GM18520 (cell line): Measurements from ENCODE around the gene SYNGR1.

Experiments
- ATAC-seq: cut with Tn5 transposase; IDR thresholded peaks from one replicate; pipeline ENCODE4 v1.9.1; 2021; ENCODE audit not compliant: unreplicated experiment

SYNGR1 gene, protein sequence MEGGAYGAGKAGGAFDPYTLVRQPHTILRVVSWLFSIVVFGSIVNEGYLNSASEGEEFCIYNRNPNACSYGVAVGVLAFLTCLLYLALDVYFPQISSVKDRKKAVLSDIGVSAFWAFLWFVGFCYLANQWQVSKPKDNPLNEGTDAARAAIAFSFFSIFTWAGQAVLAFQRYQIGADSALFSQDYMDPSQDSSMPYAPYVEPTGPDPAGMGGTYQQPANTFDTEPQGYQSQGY

DNA sequence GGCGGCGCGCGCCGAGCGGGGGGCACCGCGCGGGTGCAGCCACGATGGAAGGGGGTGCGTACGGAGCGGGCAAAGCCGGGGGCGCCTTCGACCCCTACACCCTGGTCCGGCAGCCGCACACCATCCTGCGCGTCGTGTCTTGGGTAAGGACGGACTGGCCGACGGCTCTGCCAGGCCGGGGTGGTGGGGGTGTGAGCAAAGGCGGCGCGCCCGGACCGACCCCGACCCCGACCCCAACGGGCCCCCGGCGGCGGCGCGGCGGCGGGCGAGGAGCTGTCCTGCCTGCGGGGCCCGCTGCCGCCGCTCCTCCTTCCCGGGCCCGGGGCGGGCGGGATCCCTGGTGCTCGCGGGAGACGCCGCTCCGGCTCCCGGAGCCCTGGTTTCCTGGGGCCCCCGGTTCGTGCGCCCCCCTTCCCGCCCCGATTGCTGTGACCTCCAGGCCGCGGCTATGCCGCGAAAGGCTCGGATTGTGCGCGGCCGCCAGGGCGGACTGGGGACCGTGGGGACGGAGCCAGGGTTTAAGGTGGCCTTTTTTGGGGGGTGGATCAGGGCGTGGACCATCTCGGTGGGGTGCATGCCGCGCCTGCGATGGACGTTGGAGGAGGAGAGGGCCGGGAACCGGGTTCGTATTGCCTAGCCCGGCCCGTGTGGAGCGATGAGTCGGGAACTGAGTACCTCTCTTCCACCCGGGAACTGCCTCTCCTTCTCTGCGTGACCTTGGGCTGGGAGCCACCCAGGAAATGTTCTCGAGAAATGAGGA is at the start of gene SYNGR1:
Gene SYNGR1, plus strand, starts transcription at position 25 of the 760 bp plus-strand sequence. Its CDS starts 20 bp downstream, at position 45.
- ATAC-seq = no peak

DNA sequence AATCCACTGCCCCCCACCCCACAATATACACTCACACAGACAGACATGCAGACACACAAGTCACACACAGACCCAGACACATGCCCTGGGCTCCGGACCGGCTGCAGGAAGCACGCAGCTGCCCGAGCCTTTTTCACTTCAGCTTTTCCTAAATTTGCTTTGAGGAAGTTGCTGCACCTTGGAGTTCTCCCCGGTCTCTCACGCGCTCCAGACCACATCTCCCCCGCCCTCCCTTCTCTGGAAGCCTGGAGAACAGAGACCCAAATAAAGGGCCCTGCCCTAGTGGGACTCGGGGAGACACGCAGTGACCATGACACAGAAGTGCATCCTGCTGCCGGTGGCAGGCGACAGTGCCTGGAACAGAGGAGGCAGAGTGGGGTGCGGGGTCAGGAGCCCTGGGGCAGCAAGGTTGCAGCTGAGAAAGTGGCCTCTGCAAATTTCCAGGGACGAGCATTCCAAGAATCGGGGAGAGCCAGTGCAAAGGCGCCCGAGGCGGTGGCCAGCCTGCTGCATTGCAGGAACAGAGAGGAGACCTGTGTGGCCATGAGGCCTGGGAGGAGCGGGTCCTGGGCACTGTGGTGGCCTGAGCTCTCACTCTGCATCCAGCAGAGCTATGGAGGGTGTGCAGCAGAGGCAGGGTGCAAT is 49.5 kb upstream of the SYNGR1 start:
- ATAC-seq = no peak

DNA sequence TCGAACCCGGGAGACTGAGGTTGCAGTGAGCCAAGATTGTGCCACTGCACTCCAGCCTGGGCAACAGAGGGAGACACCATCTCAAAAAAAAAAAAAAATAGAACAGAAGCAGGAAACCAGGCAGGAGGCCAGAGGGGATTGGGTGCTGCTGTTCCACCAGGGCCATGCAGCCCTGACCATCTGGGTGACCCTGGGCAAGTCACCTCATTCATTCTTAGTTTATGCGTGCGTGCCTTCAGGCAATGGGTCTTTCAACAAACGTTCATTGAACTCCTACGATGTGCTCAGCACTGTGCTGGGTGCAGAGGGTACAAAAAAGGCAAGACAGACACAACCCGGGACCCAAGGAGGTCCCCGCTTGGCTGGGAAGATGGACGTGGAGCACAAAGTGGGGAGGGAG is 48.7 kb upstream of the SYNGR1 start:
- no peak for ATAC-seq

DNA sequence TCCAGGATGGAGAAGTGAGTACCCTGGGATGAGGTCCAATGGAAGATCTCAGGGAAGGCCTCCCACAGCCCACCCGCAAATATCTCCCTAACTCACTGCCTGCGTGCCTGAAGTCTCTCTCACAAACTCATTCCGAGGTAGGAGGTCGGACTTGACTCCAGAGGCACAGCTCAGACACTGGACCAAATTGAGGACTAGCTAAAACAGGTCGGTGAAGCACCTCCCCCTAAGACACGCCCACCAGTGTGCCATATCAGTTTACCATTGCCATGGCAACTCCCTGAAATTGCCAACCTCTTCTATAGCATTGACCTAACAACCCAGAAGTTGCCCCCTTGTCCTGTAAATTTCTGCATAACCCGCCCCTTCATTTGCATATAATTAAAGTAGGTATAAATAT is 47.9 kb upstream of the SYNGR1 start:
- no peak for ATAC-seq

DNA sequence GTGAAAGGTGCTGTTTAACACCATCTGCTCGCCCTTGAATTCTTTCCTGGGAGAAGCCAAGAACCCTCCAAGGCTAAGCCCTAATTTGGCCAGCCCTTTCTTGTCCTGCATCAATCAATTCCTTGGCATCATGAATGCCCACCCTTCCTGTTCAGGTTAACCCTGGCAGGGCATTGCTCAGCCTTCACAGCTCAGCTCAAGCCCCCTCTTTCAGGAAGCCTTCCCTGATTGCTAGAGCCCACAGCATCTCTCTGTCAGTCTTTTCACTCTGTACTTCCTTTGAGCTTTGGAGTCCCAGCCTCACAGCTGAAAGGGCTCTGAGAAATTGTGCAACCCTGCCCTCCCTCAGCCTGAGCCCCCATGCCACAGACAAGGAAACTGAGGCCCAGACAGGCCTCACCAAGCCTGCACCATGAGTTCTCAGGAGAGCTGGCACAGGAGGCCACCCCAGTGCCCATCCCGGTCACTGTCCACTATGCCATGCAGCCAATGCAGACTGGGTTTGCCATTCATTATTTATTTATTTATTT is 47.3 kb upstream of the SYNGR1 start:
- no peak for ATAC-seq

DNA sequence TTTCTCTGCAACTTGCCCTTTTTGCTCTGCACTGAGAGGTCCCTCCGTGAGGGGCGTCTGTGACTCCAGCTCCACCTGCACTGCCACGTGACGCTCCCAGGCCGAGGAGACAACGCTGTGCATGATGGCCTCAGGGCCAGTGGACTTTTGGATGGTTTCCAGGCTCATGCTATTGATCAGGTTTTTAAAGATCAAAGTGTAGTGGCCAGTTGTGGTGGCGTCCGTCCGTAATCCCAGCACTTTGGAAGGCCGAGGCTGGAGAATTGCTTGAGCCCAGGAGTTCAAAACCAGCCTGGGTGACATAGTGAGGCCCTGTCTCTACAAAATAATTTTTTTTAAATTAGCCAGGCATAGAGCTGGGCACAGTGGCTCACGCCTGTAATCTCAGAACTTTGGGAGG is 46.4 kb upstream of the SYNGR1 start:
- no peak for ATAC-seq

DNA sequence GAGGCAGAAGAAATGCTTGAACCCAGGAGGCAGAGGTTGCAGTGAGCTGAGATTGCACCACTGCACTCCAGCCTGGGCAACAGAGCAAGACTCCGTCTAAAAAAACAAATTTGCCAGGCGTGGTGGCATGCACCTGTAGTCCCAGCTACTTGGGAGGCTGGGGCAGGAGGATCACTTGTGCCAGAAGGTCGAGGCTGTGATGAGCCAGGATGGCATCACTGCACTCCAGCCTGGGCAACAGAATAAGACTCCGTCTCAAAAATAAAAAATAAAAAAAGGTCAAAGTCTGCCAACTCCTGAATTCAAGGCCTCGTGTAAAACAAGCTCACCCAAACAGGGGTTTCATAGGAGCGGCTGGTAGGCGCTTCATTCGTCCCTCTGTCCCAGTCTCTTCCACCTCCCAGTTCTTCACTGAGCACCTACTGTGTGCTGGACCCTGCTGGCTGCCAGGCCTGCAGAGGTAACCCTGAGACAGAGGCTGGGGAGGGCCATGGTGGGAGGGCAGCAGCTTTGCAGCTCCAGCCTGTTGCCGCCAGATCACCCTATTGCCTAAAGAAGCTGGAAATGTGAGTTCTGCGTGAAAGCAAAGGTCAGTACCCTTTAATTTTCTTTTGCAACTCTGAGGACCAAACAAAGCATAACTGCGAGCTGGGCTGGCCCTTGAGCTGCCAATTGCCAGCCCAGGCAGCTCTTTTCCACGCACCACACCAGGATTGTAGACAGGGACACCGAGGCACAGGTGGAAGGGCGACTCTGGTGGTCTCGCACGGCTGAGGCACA is 45.7 kb upstream of the SYNGR1 start:
- no peak for ATAC-seq

DNA sequence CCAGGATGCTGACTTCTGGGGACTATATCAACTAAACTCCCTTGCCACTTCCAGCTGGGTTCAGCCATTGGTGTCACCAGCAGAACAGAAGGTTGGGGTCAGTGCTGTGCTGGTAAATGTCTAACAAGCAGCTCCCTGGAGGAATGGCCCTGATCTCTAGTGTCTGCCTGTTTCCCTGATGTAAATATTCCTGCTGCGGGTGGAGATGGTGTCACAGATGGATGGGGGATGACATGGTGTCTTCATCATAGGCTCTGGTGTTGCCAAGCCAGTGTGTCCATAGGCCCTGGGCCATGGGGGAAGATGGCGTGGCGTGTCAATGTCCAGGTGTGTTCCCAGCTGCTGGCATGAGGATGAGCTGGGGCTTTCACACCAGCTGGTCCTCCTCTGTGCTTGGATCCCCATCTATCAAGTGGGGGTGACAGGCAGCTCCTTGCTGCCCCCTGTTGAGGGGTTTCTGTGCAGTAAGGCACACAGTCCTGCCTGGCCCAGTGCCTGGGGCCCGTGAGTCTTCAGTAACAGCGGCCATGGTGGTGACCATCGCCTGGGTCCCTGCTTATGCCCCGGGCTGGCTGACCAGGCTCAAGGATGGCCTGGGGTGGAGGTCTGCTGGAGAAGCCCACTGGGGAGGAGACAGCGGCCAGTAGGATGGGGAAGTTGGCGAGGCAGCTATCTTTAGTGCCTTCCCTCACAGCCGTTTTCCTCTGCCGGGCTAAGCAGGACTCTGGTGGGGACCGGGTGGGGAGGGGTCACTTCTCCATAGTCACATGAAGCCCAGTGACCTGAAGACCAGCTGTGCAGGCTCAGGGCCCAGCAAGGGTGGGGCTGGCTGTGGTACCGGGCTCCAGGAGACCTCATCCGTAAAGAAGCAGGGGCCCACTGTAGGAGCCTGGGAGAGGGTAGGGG is 43.1 kb upstream of the SYNGR1 start:
- no peak for ATAC-seq

DNA sequence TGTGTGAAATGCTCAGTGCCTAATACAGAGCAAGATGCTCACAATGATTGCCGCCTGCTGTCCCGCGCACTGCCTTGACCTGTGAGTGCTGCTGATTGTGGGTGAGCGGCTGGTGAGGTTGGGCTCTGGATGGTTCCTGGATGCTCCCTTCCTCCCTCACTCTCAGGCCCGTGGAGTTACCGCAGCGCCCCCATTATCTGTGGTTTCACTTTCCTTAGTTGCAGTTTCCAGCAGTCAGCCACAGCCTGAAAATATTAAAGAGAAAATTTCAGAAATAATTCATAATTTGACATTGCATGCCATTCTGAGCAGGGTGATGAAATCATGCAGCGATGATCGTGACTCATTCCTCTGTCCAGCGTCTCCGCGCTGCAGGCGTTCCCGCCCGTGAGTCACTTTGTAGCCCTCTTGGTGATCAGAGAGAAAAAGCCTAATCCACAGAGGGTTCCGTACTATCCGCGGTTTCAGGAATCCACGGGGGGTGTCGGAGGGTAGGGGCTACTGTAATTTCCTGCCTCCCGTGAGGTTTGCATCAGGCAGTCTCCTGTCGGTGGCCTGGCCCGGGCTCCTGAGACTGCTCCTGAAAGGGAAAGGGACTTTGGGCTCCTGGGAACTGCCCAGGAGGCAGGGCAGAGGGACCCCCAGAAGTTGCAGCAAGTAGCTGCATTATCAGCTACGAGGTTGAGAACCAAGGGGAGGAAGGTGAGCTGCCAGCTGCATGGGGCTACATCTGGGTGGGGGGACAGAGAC is 41.0 kb upstream of the SYNGR1 start:
- no peak for ATAC-seq

DNA sequence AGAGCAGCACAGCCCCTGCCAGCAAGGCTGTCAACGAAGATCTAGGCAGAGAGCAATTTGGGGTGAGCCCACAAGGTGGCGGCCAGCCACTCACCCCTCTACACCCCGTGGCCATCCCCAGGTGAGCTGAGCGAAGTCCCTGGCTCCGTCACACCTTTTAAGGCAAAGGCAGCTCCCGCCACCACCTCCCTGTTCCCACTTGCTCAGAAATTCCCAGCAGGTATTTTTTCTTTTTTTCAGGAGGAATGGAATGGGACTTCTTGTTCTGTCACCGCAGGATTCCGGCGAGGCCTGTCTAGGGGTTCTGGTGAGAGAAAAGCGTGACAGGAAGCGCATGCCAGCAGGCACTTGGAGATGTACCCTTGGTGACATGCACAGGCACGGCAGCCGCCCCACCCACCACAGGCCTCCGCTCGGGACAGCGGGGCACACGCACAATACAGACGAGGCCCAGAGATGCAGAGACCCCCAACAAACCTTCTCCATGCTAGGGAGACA is 40.4 kb upstream of the SYNGR1 start:
- ATAC-seq = no peak

DNA sequence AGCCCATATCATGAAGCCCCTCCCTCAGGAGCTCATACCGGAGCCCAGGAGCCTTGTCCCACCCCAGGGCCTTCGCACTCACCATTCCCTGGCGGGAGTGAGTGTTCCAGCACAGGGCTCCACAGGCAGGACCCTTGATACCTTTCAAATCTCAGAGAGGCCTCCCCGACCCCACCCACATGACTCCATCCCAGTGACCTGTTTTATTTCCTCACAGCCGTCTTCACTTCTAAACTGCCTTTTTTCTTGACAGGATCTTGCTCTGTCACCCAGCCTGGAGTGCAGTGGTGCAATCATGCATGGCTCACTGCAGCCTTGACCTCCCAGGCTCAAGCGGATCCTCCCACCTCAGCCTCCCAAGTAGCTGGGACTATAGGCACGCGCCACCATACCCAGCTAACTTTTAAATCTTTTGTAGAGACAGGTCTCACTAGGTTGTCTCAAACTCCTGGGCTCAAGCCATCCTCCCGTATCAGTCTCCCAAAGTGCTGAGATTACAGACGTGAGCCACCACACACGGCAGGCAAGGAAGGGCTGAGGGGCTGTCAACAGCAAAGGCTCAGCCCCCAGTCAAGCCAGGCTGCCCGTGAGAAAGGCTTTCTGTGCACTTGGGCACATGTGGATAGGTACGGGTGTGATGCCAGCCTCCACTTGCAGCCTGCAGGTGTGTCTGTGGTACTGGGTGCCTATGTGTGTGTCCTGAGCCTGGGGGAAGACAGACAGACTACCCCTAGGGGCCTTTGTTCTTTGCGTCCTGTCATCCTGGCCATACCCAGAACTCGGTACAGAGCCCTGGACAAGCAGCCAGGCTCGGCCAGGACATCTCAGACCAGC is 39.7 kb upstream of the SYNGR1 start:
- no peak for ATAC-seq

DNA sequence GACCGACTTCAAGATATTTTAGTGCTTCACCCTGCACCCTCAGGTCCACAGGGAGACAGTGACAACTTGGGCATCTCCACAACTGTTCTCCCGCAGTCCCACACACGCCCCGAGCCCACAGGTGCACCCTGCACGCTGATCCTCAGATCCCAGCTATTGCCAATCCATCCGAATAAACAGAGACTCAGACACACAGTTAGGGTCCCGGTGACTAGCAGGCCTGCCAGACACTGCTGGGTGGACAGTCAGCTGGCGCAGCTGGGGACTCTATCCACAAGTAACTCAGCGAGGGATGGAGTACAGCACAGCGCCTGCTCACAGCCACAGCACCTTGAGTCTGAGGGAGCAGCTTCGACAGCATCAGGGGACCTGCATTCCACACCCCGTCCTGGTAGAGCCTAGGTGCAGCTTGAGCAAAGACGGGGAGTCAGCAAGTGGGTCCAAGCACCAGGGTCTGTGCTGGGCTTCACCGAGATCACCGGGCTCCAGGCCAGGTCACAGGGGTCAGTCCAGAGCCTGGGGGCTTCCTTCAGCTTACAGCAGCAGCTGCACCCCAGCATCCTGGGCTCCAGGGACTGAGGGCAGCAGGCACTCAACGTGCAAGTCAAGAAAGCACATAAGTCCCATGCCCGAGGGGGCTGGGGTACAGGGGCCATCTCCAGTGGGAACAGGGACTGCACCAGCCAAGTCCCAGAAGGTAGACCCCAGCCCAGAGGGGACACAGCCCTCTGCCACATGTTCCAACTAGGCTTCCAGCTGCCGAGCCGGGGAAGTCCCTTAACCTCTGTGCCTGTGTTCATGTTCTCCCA is 38.0 kb upstream of the SYNGR1 start:
- no peak for ATAC-seq

DNA sequence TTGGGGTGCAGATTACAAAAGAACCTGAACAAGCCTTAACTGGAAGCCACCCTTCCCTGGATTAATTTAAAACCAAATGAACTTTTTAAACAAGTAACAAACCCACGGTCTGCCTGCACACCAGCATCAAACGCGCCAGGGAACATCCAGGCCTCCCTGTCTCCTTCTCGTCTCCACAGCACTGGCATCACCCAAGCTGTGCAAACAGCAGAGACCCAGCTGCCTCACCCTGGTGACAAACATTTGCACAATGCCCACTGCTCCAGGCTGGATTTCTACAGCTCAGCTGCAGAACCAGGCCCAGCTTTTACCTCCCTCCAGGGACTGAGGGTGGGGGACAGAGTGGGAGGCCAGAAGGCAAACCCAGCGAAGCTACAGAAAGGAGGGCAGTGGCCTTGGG is 37.4 kb upstream of the SYNGR1 start:
- ATAC-seq = no peak

DNA sequence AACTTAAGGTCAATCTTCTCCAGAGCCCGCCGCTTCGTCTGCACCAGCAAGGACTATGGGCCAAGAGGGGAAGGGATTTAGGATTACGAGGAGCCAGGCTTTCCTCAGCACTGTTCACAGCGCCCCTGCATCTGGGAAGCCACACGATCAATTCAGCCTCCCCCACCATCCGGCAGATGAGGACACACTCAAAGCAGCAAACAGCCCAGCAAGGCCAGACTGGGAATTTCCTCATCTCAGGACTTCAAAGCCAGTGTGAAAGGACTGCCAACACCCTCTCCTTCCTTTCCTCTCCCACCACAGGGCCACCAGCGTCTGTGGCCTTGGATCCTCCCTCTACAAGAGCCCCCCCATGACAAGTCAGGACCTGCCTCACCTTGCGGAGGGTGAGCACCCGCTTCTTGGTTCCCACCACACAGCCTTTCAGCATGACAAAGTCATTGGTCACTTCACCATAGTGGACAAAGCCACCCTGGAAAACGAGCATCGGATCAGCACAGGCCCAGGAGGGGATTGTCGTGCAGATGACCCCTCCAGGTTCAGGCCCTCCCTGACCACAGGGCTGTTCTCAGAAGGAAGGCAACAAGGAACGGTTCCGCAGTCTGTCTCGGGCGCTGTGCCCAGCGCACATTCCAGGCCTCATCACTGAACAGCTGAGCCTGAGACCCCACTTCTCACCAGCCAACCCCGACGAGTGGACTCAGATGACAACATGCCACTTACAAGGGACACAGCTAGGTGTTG is 36.4 kb upstream of the SYNGR1 start:
- no peak for ATAC-seq

DNA sequence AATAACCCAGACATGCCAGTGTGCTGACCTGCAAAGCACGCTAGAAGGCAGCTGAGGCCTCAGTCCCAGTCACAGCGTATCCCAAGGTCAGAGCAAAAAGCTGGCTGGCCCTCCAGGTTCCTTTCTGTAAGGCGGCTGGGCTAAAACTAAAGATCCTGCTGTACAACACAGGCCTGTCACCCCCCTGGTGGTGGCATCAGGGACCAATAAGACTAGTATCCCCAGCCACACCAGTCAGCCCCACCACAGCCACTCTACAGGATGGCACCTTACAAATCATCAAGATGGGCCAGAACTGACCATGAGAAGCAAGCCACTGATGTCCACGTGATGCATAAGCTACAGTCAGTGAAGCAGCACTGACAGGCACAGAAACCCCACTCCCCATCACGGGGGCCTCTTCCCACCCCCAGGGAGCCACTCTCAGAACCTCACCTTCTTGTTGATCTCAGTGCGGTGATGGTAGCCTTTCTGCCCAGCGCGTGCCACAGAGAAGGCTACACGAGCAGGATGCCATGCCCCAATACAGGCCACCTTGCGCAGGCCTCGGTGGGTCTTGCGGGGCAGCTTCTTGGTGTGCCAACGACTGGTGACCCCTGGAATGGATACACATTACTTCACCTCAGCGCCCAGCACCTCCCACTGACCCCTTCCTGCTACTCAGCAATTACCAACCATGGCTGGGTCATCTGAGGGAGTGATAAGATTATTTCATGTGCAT is 35.4 kb upstream of the SYNGR1 start:
- ATAC-seq = no peak

DNA sequence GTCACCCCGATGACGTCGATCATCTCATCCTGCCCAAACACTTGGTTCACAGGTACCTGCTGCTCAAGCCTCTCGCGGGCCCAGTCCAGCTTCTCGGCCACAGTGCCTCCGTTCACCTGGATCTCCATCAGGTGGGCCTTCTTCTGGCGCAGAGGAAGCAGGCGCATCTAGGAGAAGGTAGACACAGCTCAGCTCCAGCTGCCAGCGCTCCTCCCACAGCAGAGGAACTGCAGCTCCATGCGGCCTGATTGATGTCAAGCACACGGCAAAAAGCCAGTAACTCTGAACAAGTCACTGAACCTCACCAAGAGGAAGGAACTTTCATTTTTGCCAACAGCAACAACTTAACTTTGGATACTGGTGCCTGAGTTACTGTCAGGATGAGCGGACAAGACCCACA is 34.4 kb upstream of the SYNGR1 start:
- no peak for ATAC-seq
